Adipocyte (in vitro differentiated cells): ENCODE data around the gene SCCPDH.
"Not testable (repeated sequence)": the region's sequence is repeated elsewhere in the genome, so short reads cannot be mapped to it uniquely, and the experiment has no call there.

Source experiments
- DNase-seq: peaks from one replicate; pipeline ENCODE4 v3.0.0-alpha.2; 2015; ENCODE audit warnings: low read depth
- H3K27me3 ChIP-seq: replicated peaks from 2 replicates; pipeline ENCODE4 v1.7.0; 2013; ENCODE audit warnings: mild to moderate bottlenecking, low read length, moderate library complexity; ENCODE audit not compliant: control insufficient read depth, insufficient read depth
- H3K36me3 ChIP-seq: 2 replicates; pipeline ENCODE4 v1.7.0; 2013; ENCODE audit warnings: low read length, mild to moderate bottlenecking, moderate library complexity; ENCODE audit not compliant: control insufficient read depth, insufficient read depth, severe bottlenecking
- H3K4me1 ChIP-seq: 2 replicates; pipeline ENCODE4 v1.7.0; 2013; ENCODE audit warnings: mild to moderate bottlenecking, low read length, moderate library complexity; ENCODE audit not compliant: control insufficient read depth, insufficient read depth
- H3K4me3 ChIP-seq: 2 replicates; pipeline ENCODE4 v1.7.0; 2013; ENCODE audit warnings: mild to moderate bottlenecking, low read length, moderate library complexity
- H3K9ac ChIP-seq: 2 replicates; pipeline ENCODE4 v1.7.0; 2013; ENCODE audit warnings: mild to moderate bottlenecking, low read length, moderate library complexity
- H3K9me3 ChIP-seq: 2 replicates; pipeline ENCODE4 v1.7.0; 2013; ENCODE audit warnings: mild to moderate bottlenecking, low read length, moderate library complexity; ENCODE audit not compliant: control insufficient read depth

The SCCPDH gene

DNA sequence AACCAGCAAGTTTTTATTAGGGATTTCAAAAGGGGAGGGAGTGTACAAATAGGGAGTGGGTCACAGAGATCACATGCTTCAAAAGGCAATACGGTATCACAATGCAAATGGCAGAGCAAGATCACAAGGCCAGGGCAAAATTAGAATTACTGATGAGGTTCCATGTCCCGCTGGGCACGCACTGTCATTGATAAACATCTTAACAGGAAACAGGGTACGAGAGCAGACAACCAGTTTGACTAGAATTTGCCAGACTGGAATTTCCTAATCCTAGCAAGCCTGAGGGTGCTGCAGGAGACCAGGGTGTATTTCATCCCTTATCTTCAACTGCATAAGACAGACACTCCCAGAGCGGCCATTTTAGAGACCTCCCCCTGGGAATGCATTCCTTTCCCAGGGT is 4.8 kb downstream of the SCCPDH start:
- Histone ChIP-seq H3K4me1 (peaks cover 40% of the 10 kb centered on the region), H3K36me3 (peaks cover 54% of the 10 kb centered on the region)
- not testable (repeated sequence) for H3K27me3 ChIP-seq, H3K9ac ChIP-seq, H3K9me3 ChIP-seq, H3K4me3 ChIP-seq, DNase-seq

DNA sequence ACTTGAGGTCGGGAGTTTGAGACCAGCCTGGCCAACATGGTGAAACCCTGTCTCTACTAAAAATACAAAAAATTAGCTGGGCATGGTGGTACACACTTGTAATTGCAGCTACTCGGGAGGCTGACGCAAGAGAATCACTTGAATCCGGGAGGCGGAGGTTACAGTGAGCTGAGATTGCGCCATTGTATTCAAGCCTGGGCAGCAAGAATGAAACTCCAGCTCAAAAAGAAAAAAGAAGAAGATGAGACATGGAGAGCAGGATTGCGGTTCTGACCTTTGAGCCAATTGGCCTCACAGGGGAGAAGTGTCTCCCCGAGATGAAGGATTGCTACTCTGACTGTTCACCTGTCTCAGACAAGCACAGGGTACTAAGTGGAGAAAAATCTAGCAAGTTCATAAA is 6.6 kb downstream of the SCCPDH start:
- Histone ChIP-seq H3K27me3 (no peaks in the 10 kb centered on the region), H3K4me3 (no peak overlapping the region), H3K36me3 (peaks cover 72% of the 10 kb centered on the region)

DNA sequence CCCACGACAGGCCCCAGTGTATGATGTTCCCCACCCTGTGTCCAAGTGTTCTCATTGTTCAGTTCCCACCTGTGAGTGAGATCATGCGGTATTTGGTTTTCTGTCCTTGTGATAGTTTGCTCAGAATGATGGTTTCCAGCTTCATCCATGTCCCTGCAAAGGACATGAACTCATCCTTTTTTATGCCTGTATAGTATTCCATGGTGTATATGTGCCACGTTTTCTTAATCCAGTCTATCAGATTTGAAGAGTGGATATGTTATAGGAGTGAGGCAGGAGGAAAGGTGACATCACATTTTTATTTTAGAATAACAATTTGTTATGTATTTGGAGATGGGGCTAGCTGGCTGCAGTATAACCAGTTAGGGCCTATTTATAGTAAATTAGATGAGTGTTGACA is 7.7 kb downstream of the SCCPDH start:
- Histone ChIP-seq H3K36me3 (peaks cover 83% of the 10 kb centered on the region), H3K4me1 (peaks cover 22% of the 10 kb centered on the region)
- H3K27me3 ChIP-seq, H3K4me3 ChIP-seq, H3K9me3 ChIP-seq, DNase-seq, H3K9ac ChIP-seq: not testable (repeated sequence)

More for the DNA sequence above, 6.6 kb downstream of the SCCPDH start:
- no peak for DNase-seq
- Histone ChIP-seq H3K9ac (no peak overlapping the region), H3K9me3 (peaks cover 2% of the 10 kb centered on the region), H3K4me1 (peaks cover 33% of the 10 kb centered on the region)

DNA sequence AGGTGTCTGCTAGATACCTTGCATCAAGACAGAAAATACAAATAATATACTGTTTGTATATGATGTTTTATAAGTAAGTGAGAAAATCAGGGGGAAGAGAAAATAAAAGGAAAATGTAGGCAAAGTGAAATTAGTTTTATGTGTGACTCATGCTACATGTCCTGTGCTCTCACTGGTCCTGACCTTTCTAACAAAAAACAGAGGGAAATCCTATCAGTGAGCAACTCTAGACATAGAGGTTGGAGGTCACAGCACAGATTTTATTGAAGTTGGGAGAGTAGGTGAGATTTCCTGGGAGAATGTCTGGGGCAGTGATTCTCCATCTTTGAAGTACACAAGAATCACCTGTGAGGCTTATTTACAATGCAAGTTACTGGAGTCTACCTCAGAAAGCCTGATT is 9.5 kb downstream of the SCCPDH start:
- Histone ChIP-seq H3K9me3 (peaks cover 2% of the 10 kb centered on the region), H3K4me3 (peak overlapping the region; percentile 6), H3K27me3 (no peaks in the 10 kb centered on the region), H3K9ac (peak overlapping the region; percentile 49), H3K4me1 (peaks cover 20% of the 10 kb centered on the region), H3K36me3 (peaks cover 79% of the 10 kb centered on the region)
- DNase-seq: no peak

DNA sequence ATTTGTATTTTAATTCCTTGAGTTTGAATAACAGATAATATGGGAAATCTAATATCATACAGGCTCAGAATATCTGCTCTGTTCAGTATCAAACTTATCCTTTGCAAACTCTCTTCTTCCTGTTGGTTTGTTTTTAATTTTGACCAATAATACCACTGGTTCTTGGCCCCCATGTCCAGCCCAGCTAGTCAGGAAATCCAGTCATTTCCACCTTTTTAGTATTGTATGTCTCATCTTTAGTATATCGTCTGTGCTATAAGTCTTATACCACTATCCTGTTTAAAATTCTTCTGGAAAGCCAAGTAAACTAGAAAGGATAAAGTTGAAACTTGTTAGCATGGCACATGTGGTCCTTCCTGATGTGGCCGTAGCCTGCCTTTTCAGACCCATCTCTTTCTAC is 10.7 kb downstream of the SCCPDH start:
- Histone ChIP-seq H3K4me3 (no peak overlapping the region), H3K27me3 (no peaks in the 10 kb centered on the region), H3K9me3 (peaks cover 2% of the 10 kb centered on the region), H3K36me3 (peaks cover 78% of the 10 kb centered on the region), H3K9ac (no peak overlapping the region), H3K4me1 (peaks cover 20% of the 10 kb centered on the region)
- no peak for DNase-seq

DNA sequence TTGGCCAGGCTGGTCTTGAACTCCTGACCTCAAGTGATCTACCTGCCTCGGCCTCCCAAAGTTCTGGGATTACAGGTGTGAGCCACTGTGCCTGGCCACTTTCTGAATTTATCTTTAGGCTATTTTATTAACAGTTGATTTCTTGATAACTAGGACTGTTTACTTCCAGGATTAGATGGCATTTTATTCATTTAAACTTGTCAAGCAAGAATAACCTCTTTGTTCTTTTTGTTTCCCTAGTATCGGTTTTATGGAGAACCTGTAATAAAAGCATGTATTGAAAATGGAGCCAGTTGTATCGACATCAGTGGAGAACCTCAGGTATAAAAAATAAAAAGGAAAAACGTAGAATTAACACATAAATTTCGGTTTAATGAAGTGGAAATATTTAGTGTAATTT is 11.5 kb downstream of the SCCPDH start:
- Histone ChIP-seq H3K36me3 (peaks cover 77% of the 10 kb centered on the region), H3K9ac (no peak overlapping the region), H3K4me3 (no peak overlapping the region), H3K27me3 (no peaks in the 10 kb centered on the region), H3K9me3 (no peaks in the 10 kb centered on the region), H3K4me1 (peaks cover 16% of the 10 kb centered on the region)
- DNase-seq: no peak

DNA sequence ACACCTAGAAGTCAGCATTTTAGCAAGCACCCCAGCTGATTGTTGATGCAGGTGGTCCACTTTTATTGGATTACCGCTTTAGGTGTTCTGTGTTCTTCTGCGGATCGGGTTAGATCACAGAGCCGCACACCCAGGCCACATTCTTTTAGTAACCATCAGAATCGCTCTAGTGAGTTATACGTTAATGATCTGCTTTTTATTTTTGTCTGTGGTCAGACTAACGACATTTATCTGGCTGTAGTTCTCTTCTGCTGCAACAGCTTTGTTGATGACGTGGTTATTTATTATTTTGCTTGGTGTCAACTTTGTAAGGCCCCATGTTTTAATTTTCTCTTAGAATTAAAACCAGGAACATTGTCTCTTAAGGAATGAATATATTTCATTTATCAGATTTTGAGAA is 18.2 kb downstream of the SCCPDH start:
- Histone ChIP-seq H3K9me3 (no peaks in the 10 kb centered on the region), H3K4me1 (no peaks in the 10 kb centered on the region), H3K27me3 (no peaks in the 10 kb centered on the region), H3K36me3 (peaks cover 73% of the 10 kb centered on the region), H3K9ac (no peak overlapping the region), H3K4me3 (no peak overlapping the region)
- no peak for DNase-seq

DNA sequence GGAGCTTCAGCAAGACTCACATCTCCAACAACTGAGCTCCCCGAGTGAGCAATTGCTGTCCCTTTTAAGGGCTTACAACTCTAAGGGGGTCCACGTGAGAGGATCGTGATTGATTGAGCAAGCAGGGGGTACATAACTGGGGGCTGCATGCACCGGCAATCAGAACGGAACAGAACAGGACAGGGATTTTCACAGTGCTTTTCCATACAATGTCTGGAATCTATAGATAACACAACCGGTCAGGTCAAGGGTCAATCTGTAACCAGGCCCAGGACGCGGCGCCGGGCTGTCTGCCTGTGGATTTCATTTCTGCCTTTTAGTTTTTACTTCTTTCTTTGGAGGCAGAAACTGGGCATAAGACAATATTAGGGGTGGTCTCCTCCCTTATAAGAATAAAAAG is 21.9 kb downstream of the SCCPDH start:
- DNase-seq, H3K4me3 ChIP-seq, H3K9me3 ChIP-seq, H3K27me3 ChIP-seq, H3K4me1 ChIP-seq, H3K9ac ChIP-seq: not testable (repeated sequence)
- peaks cover 67% of the 10 kb centered on the region for H3K36me3 ChIP-seq

DNA sequence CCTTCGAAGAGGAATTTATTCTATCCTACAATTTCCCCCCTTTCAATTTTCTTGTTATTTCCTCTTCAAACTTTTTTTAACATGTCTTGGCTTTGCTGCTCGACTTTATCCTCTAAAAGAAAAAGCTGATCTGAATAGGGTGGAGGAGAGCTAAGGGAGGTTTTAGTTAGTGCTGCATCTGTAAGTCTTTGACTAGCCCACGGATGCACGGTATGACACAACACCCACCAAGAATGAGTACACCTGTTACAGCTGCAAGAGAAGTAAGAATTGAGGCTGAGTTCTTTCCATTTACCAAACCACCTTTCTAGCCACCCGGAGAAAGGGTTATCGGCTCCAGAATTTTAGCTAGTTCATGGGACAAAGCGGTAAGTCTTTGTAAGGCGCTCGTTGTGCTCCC is 23.8 kb downstream of the SCCPDH start:
- Histone ChIP-seq H3K27me3 (no peaks in the 10 kb centered on the region), H3K9me3 (no peaks in the 10 kb centered on the region), H3K4me3 (no peak overlapping the region), H3K4me1 (no peaks in the 10 kb centered on the region), H3K9ac (no peak overlapping the region), H3K36me3 (peaks cover 48% of the 10 kb centered on the region)
- DNase-seq: no peak

DNA sequence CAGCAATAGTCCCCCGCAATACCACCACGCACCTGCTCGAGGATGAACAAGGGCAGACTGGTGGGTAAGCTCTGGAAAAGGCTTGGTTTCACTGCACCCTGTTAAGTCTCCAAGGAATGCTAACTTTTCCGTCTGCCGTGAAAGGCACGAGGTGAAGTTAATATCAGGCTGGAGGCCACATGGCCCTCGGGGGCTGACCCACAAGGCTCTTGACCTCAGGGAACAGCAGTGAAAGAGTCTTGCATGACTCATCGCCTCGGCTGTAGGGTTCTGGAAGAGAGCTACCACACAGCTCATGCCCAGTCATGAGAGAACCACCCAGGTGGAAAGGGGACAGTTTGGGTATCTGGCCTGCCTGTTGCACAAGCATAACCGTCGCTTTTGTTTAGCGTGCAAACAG is 24.7 kb downstream of the SCCPDH start:
- no peak for DNase-seq
- Histone ChIP-seq H3K9me3 (no peaks in the 10 kb centered on the region), H3K4me3 (no peak overlapping the region), H3K27me3 (no peaks in the 10 kb centered on the region), H3K36me3 (peaks cover 40% of the 10 kb centered on the region), H3K9ac (no peak overlapping the region), H3K4me1 (no peaks in the 10 kb centered on the region)

DNA sequence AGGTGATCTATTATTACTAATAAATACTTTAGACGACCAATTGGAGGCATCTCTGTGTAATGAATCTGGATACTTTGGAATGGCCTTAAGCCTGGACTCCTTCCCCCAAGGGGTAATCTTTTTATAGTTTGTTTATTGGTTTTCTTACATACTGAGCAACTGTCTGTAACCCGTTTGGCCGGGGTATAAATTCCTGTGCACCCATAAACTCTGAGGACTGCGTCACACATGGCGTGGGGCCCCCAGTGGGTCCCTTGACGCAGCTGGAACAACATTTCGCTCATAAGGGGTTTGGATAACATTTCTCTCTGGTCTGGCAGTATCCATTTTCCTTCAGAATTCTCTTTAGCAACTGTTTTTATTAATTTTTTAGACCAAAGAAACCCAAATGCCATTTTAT is 26.5 kb downstream of the SCCPDH start:
- H3K9me3 ChIP-seq: no peaks in the 10 kb centered on the region
- H3K4me3 ChIP-seq: no peak overlapping the region
- no peak overlapping the region for H3K9ac ChIP-seq
- no peak for DNase-seq
- H3K4me1 ChIP-seq: no peaks in the 10 kb centered on the region
- H3K27me3 ChIP-seq: no peaks in the 10 kb centered on the region
- peaks cover 31% of the 10 kb centered on the region for H3K36me3 ChIP-seq

DNA sequence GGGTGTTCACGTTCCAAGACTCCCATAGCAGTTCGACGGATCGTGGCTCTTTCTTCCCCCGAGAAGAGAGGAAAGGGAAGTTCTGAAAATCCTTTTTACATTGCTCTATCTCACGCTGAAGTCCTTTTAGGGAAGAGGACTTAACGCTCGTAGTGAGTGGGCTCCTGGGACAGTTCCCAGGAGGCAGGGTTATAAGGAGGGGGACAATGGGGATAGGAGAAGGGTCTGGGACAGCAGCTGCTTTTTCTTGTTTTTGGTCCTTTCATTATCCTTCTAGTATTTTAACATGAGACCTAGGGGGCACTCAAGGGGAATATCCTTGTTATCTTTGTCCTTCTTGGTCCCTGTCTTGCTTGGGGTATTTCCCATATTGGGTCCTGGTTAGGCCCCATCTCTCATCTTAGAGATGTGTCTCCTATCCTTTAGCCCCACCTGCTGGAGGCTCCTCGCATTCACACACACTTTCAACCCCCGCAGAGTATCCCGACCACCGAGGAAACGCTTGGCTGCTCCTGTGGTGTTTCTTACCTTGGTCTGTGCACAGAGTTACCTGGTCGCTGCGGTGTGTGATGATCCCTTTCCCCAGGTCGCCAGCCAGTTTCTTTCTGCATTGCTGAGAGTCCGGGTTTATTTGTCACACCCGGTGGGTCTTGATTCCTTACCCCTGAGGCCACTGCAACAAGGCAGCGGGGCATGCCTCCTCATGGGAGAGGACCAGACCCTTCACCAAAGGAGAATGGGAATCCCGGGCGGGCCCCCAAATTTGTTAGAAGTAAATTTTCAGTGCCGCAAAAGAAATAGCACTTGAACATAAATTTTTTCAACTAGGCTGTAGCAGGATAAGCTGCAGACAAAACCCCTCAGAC is 29.7 kb downstream of the SCCPDH start:
- DNase-seq: peak; percentile 85
- H3K27me3 ChIP-seq: no peaks in the 10 kb centered on the region
- H3K4me3 ChIP-seq: no peak overlapping the region
- H3K9me3 ChIP-seq: no peaks in the 10 kb centered on the region
- H3K9ac ChIP-seq: no peak overlapping the region
- peaks cover 15% of the 10 kb centered on the region for H3K36me3 ChIP-seq
- no peaks in the 10 kb centered on the region for H3K4me1 ChIP-seq
